ENCODE measurements around the gene SPINDOC. TPM values are rescaled to one million over a fixed set of nuclear protein-coding genes. Genes with fewer than 3 reads are reported as not detected.

SPINDOC gene
- total RNA-seq, 2 experiments from 2014 or later, result 15.3 to 15.4 TPM

Other genes with a start within 250 kb of the SPINDOC start
- gene PLAAT3, start 199.0 kb upstream of the SPINDOC start, total RNA-seq, result 1 to 10 TPM; 3.5 to 3.7 TPM
- gene ATL3, start 142.1 kb upstream of the SPINDOC start, total RNA-seq, result 10 to 100 TPM; 19.5 to 21.0 TPM
- gene RTN3, start 132.0 kb upstream of the SPINDOC start, total RNA-seq, result 10 to 100 TPM; 46.7 to 47.6 TPM
- gene ZFTA, start 44.7 kb upstream of the SPINDOC start, total RNA-seq, result under 1 TPM; 0.91 TPM
- 10 to 100 TPM; 15.8 to 17.6 TPM for gene MARK2, start 25.7 kb downstream of the SPINDOC start, total RNA-seq
- gene RCOR2, start 103.7 kb downstream of the SPINDOC start, total RNA-seq, result under 1 TPM; 0.17 to 0.19 TPM
- 10 to 100 TPM; 10.3 to 13.2 TPM for gene NAA40, start 125.5 kb downstream of the SPINDOC start, total RNA-seq
- 100 to 1,000 TPM; 669 to 675 TPM for gene COX8A, start 161.2 kb downstream of the SPINDOC start, total RNA-seq
- gene OTUB1, start 173.0 kb downstream of the SPINDOC start, total RNA-seq, result 10 to 100 TPM; 61.9 to 63.0 TPM
- gene FLRT1, start 222.5 kb downstream of the SPINDOC start, total RNA-seq, result under 1 TPM; 0.17 to 0.29 TPM

Data from activated naive CD4-positive, alpha-beta T cell treated with anti-CD3 and anti-CD28 coated beads for 36 hours (primary cell).